ENCODE data around the gene NCR3LG1. TPM values are rescaled to one million over a fixed set of nuclear protein-coding genes. Genes with fewer than 3 reads are reported as not detected.
A peak's percentile ranks its signal among the peaks of the same experiment; 100 is the strongest.

Gene NCR3LG1
- total and polyA plus RNA-seq, 2 of the 4 experiments (the other 2 are of a cell fraction) = 1.7 to 4.1 TPM

DNA sequence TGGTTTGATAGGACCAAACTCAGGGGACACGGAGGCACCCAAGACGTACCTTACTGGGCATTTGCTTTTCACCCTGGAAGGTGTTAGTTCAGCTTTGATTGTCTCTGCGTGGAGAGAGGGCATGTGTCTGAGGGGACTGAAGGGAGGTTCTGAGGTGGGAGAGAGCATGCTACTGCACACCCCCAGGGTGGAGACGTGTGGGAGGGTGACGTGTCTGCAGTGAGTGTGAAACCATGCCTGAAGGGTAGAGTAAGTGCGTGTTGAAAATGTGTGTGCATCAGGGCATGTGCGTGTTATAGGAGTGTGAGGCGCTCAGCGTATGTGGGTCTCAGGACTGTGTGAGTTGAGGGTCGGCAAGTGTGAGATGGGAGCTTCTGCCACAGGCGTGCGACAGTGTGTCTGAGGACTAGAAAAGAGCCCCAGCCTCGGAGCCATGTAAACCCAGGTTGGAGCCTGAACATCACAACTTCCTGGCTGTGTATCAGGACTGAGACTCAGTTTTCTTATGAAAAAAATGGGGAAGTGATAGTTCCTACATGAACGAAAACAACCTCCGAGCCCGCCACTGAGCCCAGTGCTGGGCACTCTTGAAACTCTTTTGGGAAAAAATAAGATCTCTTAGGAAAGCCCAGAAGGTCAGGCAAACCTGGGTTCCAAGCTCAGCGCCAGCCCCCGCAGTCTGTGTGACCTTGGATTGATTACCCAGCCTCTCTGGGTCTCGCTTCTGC, 48.6 kb downstream of the NCR3LG1 start:
- no peaks in the 10 kb centered on the region for H3K9me1 ChIP-seq (ENCODE audit: insufficient read depth, low read length)
- H2BK120ac ChIP-seq (ENCODE audit: low read depth, low read length) = no peak overlapping the region
- no peak overlapping the region for H3K14ac ChIP-seq (replicated peaks; ENCODE audit: low read depth, low read length)
- H2BK20ac ChIP-seq (ENCODE audit: low read depth, low read length) = no peak overlapping the region
- no peak overlapping the region for H3K23ac ChIP-seq (ENCODE audit: low read depth, low read length)
- 81% methylated on average over 8 of the region's 19 CpGs; no CpG with 5 or more reads in 1 of the 2 experiments for WGBS, 2 experiments (ENCODE audit: extremely low coverage in 2 of 2, insufficient read length in 1 of 2)
- H2BK15ac ChIP-seq (ENCODE audit: low read depth, low read length) = no peak overlapping the region
- H3K9ac ChIP-seq (ENCODE audit: low read depth, low read length) = no peak overlapping the region
- H2AFZ ChIP-seq (replicated peaks; ENCODE audit: low read length, poor library complexity) = peak overlapping the region; percentile 14
- no peak overlapping the region for H3K4ac ChIP-seq (ENCODE audit: low read depth, low read length)
- TF ChIP-seq, protein P1, sequence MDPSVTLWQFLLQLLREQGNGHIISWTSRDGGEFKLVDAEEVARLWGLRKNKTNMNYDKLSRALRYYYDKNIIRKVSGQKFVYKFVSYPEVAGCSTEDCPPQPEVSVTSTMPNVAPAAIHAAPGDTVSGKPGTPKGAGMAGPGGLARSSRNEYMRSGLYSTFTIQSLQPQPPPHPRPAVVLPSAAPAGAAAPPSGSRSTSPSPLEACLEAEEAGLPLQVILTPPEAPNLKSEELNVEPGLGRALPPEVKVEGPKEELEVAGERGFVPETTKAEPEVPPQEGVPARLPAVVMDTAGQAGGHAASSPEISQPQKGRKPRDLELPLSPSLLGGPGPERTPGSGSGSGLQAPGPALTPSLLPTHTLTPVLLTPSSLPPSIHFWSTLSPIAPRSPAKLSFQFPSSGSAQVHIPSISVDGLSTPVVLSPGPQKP (IDR thresholded peaks at IDR 0.05; ENCODE audit: borderline replicate concordance, low read depth, low read length) = no peak
- TF ChIP-seq MAFK (IDR thresholded peaks at IDR 0.05; ENCODE audit: low read depth, low read length) (no peak), BHLHE40 (IDR thresholded peaks at IDR 0.05; ENCODE audit: low read depth, low read length) (no peak), RAD21 (IDR thresholded peaks at IDR 0.05; ENCODE audit: low read length) (no peak), CEBPB (IDR thresholded peaks at IDR 0.05; ENCODE audit: low read depth, low read length) (no peak), MXI1 (IDR thresholded peaks at IDR 0.05; ENCODE audit: borderline replicate concordance, low read depth, low read length) (no peak), SMC3 (IDR thresholded peaks at IDR 0.05; ENCODE audit: low read depth, low read length) (no peak), MAZ (IDR thresholded peaks at IDR 0.05; ENCODE audit: borderline replicate concordance, low read depth, low read length) (no peak), RCOR1 (IDR thresholded peaks at IDR 0.05; ENCODE audit: insufficient replicate concordance, low read length) (no peak), NFE2L2 (IDR thresholded peaks at IDR 0.05; ENCODE audit: low read depth, low read length) (no peak), CHD1 (IDR thresholded peaks at IDR 0.05; ENCODE audit: low read depth, low read length) (no peak), FOS (IDR thresholded peaks at IDR 0.05; ENCODE audit: low read depth, low read length) (no peak), RFX5 (IDR thresholded peaks at IDR 0.05; ENCODE audit: low read depth, low read length) (no peak)
- TF ChIP-seq, protein P2, sequence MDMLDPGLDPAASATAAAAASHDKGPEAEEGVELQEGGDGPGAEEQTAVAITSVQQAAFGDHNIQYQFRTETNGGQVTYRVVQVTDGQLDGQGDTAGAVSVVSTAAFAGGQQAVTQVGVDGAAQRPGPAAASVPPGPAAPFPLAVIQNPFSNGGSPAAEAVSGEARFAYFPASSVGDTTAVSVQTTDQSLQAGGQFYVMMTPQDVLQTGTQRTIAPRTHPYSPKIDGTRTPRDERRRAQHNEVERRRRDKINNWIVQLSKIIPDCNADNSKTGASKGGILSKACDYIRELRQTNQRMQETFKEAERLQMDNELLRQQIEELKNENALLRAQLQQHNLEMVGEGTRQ (IDR thresholded peaks at IDR 0.05; ENCODE audit: low read depth, low read length) = no peak
- TF ChIP-seq, protein P3, sequence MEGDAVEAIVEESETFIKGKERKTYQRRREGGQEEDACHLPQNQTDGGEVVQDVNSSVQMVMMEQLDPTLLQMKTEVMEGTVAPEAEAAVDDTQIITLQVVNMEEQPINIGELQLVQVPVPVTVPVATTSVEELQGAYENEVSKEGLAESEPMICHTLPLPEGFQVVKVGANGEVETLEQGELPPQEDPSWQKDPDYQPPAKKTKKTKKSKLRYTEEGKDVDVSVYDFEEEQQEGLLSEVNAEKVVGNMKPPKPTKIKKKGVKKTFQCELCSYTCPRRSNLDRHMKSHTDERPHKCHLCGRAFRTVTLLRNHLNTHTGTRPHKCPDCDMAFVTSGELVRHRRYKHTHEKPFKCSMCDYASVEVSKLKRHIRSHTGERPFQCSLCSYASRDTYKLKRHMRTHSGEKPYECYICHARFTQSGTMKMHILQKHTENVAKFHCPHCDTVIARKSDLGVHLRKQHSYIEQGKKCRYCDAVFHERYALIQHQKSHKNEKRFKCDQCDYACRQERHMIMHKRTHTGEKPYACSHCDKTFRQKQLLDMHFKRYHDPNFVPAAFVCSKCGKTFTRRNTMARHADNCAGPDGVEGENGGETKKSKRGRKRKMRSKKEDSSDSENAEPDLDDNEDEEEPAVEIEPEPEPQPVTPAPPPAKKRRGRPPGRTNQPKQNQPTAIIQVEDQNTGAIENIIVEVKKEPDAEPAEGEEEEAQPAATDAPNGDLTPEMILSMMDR (conservative IDR thresholded peaks at IDR 0.05; ENCODE audit: low read depth, low read length) = no peak
- ChIA-PET CTCF (no interaction called here), POLR2A (ENCODE audit: unreplicated experiment) (no interaction called here)
- DNase-seq (no peak), ATAC-seq (ENCODE audit: low read depth) (no peak)
- H3K36me3 ChIP-seq (ENCODE audit: control insufficient read depth, insufficient read depth, low read length) = no peaks in the 10 kb centered on the region
- no peaks in the 10 kb centered on the region for H3K79me1 ChIP-seq (ENCODE audit: low read depth in 1 of 2, low read length in 2 of 2)
- H4K91ac ChIP-seq (ENCODE audit: insufficient read depth, low read depth, low read length) = no peak overlapping the region
- no peak overlapping the region for H3K27ac ChIP-seq (ENCODE audit: insufficient read depth, low read length)
- dilution Hi-C loops (cut with HindIII; ENCODE audit: low sequenced_read_pairs, unreplicated experiment) = no loop called here
- no peaks in the 10 kb centered on the region for H3K4me1 ChIP-seq (ENCODE audit: control insufficient read depth, insufficient read depth, low read length)
- H3K4me2 ChIP-seq (ENCODE audit: low read depth, low read length) = no peak overlapping the region
- no peaks in the 10 kb centered on the region for H3K9me3 ChIP-seq (ENCODE audit: control insufficient read depth, insufficient read depth, low read length)
- H3K27me3 ChIP-seq (ENCODE audit: control insufficient read depth, insufficient read depth, low read length) = peaks cover 9% of the 10 kb centered on the region; the same call in 1 of the 2 replicates
- in situ Hi-C loops (cut with MboI; ENCODE audit: low sequenced_read_pairs) = no loop called here
- H3K4me3 ChIP-seq (ENCODE audit: insufficient read depth, low read depth, low read length) = no peak overlapping the region
- H2AK5ac ChIP-seq (ENCODE audit: low read depth, low read length) = no peak overlapping the region
- no peak overlapping the region for H2BK5ac ChIP-seq (ENCODE audit: low read depth, low read length, poor library complexity, severe bottlenecking)
- H4K20me1 ChIP-seq (ENCODE audit: insufficient read depth, low read length) = no peaks in the 10 kb centered on the region
- intact Hi-C loops (cut with micrococcal nuclease) = no loop called here
- H4K8ac ChIP-seq (ENCODE audit: low read depth in 2 of 2, low read length in 2 of 2) = no peak overlapping the region
- H4K5ac ChIP-seq (ENCODE audit: low read depth, low read length) = no peak overlapping the region
- no peak overlapping the region for H3K18ac ChIP-seq (ENCODE audit: low read depth, low read length)
- H2AK9ac ChIP-seq (replicated peaks; ENCODE audit: low read depth, low read length, poor library complexity) = peak overlapping the region; percentile 11
- no TSS peak for BruUV-seq (replicated peaks)
- no peak overlapping the region for H3K56ac ChIP-seq (ENCODE audit: extremely low read depth, insufficient read depth, low read length)
